Activated T-cell treated with anti-CD3 and anti-CD28 coated beads, Interleukin-2, amount 50 U/mL, for 1 hour (primary cell): ENCODE data around the gene RNASEH2C.
"Not testable (repeated sequence)": the region's sequence is repeated elsewhere in the genome, so short reads cannot be mapped to it uniquely, and the experiment has no call there.

Source experiments
- DNase-seq: peaks from one replicate; pipeline ENCODE4 v3.0.0-alpha.2; 2020

Gene RNASEH2C

GRCh38 chr11:65716774-65717405 lies 3.7 kb downstream of the RNASEH2C start:
- DNase-seq = no peak

DNA sequence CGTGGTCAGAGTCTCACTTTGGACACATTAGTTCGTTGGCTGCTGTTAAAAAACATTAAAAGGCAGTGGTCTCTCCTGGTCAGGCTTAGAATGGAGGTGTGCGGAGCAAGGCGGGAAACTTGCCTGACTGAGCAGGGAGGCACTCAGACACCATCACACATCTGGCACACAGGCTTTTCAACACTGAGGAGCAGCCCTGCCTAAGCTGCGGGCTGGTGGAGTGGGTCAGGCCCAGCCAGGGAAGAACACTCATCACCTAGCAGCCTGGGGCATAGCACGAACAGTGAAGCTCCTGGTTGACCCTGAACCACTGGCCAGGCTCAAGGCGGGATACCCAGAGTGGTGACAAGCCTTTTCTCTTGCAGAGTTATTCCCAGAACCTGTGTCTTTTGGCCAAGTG lies 4.3 kb downstream of the RNASEH2C start:
- no peak for DNase-seq

- no peak for DNase-seq
Measured at GRCh38 chr11:65714433-65714832, 6.2 kb downstream of the RNASEH2C start.

- DNase-seq = no peak
Measured at GRCh38 chr11:65713212-65713969, 7.2 kb downstream of the RNASEH2C start.

GRCh38 chr11:65712633-65713076 lies 7.9 kb downstream of the RNASEH2C start:
- DNase-seq = no peak

GRCh38 chr11:65711785-65712632 lies 8.6 kb downstream of the RNASEH2C start, which contains the start of gene KAT5:
TSS of gene KAT5 (plus strand) at chr11:65712252. CDS start at chr11:65712268, 16 bp downstream.
- peak; percentile 98 for DNase-seq

DNA sequence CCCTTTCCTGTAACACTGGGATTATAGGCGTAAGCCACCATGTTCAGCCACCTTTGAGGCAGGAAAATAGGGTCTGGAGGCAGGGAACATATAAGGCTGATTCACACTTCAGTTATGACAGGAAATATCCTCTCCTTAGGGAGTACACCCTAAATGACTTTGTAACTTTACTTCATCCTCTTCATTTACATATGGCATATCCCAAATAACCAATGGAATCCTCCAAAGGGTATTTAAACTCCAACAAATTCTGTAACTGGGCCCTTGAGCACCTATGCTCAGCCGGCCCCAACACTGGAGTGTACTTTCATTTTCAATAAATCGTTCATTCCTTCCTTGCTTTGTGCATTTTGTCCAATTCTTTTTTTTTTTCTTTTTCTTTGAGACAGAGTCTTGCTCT lies 10.2 kb downstream of the RNASEH2C start:
- no peak for DNase-seq

DNA sequence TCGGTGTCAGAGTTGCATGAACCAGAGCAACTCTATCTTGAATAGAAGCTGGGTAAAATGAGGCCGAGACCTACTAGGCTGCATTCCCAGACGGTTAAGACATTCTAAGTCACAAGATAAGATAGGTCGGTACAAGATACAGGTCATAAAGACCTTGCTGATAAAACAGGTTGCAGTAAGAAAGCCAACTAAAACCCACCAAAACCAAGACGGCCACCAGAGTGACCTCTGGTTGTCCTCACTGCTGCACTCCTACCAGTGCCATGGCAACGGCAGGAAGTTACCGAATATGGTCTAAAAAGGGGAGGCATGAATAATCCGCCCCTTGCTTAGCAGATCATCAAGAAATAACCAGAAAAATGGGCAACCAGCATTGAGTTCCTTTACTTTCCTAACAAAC lies 10.9 kb downstream of the RNASEH2C start:
- no peak for DNase-seq

DNA sequence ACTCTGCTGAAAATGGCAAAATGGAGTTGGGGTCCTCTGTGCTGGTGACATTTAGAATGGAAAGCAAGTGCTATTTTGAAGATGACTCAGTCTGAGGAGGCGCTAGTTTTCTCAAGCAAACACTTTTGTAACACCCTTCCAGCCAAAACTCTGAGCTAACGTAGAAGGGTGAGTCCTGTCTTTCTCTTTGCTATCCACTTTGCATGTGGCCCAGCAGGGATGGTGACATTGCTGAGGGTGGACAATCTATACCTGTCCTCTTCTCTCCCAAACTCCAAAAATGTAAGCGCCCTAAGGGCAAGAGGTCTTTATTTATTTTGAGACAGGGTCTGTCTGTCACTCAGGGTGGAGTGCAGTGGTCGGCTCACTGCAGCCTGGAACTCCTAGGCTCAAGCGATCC lies 12.1 kb downstream of the RNASEH2C start:
- DNase-seq = no peak

- not testable (repeated sequence) for DNase-seq
Measured at GRCh38 chr11:65707002-65707401, 13.6 kb downstream of the RNASEH2C start.

GRCh38 chr11:65706303-65706763 lies 14.3 kb downstream of the RNASEH2C start:
- peak; percentile 79 for DNase-seq

GRCh38 chr11:65703846-65704245 lies 16.8 kb downstream of the RNASEH2C start:
- no peak for DNase-seq

- DNase-seq = no peak
Measured at GRCh38 chr11:65701686-65702085, 18.9 kb downstream of the RNASEH2C start.

DNA sequence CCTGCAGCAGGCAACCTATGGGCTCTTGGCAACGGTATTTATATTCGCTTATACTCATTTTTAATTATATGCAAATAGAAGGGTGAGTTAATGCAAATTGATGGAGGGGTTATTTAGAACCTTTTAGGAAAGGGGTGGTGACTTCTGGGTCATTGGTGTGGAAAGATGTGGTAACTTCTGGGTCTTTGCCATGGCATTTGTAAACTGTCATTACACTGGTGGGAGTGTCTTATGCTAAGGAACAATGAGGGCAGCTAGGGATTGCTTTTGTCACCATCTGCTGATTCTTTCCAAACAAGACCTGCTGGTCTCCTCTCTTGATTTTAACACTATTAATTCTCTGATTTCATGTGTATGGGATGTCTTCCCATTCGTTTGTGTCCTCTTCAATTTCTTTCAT lies 20.2 kb downstream of the RNASEH2C start:
- DNase-seq = no peak

GRCh38 chr11:65699306-65699705 lies 21.3 kb downstream of the RNASEH2C start:
- no peak for DNase-seq

DNA sequence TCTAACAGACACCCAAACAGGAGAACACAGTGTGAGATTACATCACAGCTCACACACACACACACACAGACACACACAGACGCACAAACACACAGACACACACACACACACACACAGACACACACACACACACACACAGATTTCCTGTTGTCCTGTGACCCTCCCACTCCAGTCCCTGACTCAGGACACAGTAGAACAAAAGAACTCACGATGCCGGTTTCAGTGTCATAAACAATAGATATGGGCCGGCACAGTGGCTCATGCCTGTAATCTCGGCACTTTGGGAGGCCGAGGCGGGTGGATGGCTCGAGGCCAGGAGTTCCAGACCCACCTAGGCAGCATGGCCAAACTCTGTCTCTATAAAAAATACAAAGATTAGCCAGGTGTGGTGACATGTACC lies 22.4 kb downstream of the RNASEH2C start:
- DNase-seq = no peak

- no peak for DNase-seq
Measured at GRCh38 chr11:65696802-65697552, 23.6 kb downstream of the RNASEH2C start.

DNA sequence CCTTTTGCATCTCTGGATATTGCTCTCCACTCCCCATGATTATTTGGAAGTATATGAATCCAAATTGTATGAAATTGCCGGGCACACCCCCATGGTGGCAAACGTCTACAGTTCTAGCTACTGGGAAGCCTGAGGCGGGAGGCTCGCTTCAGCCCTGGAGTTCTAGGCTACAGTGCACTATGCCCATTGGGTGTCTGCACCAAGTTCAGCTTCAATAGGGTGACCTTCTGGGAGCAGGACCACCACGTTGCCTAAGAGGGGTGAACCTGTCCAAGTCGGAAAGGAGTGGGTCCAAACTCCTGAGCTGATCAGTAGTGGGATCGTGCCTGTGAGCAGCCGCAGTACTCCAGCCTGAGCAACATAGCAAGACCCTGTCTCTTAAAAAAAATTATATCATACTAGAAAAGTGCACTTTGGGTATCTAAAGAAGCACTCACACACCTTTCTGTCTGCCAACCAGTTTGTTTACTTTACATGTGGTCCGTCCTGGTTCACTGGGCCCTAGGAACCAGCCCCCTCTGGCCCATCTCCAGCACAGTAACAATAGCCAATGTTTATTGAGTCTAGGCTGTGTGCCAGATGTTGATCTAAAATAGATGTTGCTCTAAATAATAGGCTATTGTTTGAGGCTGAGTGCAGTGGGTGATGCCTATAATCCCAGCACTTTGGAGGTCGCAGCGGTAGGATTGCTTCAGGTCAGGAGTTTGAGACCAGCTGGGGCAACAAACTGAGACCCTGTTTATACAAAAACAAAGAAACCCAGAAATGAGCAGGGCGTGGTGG lies 24.9 kb downstream of the RNASEH2C start:
- no peak for DNase-seq

- DNase-seq = no peak
Measured at GRCh38 chr11:65692367-65692766, 28.2 kb downstream of the RNASEH2C start.

DNA sequence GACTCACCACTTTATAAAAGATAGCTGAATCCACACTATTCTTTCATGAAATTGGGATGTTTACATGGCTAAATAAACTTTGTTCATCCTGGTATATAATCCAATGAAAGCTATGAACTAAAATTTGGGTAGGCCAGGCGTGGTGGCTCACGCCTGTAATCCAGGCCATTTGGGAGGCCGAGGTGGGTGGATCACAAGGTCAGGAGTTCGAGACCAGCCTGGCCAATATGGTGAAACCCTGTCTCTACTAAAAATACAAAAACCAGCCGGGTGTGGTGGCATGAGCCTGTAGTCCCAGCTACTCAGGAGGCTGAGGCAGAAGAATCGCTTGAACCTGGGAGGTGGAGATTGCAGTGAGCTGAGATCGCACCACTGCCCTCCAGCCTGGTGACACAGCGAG lies 28.8 kb downstream of the RNASEH2C start:
- DNase-seq = not testable (repeated sequence)

GRCh38 chr11:65685981-65686380 lies 34.6 kb downstream of the RNASEH2C start:
- DNase-seq = no peak

- DNase-seq = not testable (repeated sequence)
Measured at GRCh38 chr11:65683480-65683879, 37.1 kb downstream of the RNASEH2C start.
